Neural cell (in vitro differentiated cells): Measurements from ENCODE around the gene PYGM. TPM values are rescaled to one million over a fixed set of nuclear protein-coding genes. Genes with fewer than 3 reads are reported as not detected.

Experiments
- H2AFZ ChIP-seq: fragments of 200-600, 300-800 bp; sonication (generic), shearing (Covaris generic); 2 replicates; pipeline ENCODE4 v1.6.0; 2014; ENCODE audit warnings: low read depth, mild to moderate bottlenecking, antibody characterized with exemption, low read length, moderate library complexity
- H3F3A ChIP-seq: fragments of 200-600 bp; shearing (Covaris generic); 2 replicates; pipeline ENCODE4 v1.6.1; 2016; ENCODE audit warnings: mild to moderate bottlenecking, moderate library complexity, mixed read lengths, antibody characterized with exemption, low read length; ENCODE audit not compliant: insufficient read depth, poor library complexity, severe bottlenecking
- H3K27ac ChIP-seq: fragments of 200-600, 300-800 bp; sonication (generic), shearing (Covaris generic); 2 replicates; pipeline ENCODE4 v1.5.1; 2014; ENCODE audit warnings: mild to moderate bottlenecking, low read length, moderate library complexity
- H3K27me3 ChIP-seq: fragments of 300-800, 200-600 bp; sonication (generic), shearing (Covaris generic); 2 replicates; pipeline ENCODE4 v1.6.0; 2014; ENCODE audit warnings: mild to moderate bottlenecking, low read depth, low read length, moderate library complexity; ENCODE audit not compliant: insufficient read depth
- H3K36me3 ChIP-seq: fragments of 300-800, 200-600 bp; sonication (generic), shearing (Covaris generic); 2 replicates; pipeline ENCODE4 v1.5.1; 2014; ENCODE audit warnings: mild to moderate bottlenecking, antibody characterized with exemption, low read length, moderate library complexity; ENCODE audit not compliant: insufficient read depth
- H3K4me2 ChIP-seq: fragments of 300-800, 200-600 bp; sonication (generic), shearing (Covaris generic); 2 replicates; pipeline ENCODE4 v1.6.0; 2014; ENCODE audit warnings: mild to moderate bottlenecking, low read length
- H3K4me3 ChIP-seq: fragments of 300-800, 200-600 bp; sonication (generic), shearing (Covaris generic); 2 replicates; pipeline ENCODE4 v1.5.1; 2014; ENCODE audit warnings: mild to moderate bottlenecking, low read length, moderate library complexity
- H3K79me2 ChIP-seq: fragments of 200-600 bp; shearing (Covaris generic); replicated peaks from 2 replicates; pipeline ENCODE4 v1.6.0; 2014; ENCODE audit warnings: mild to moderate bottlenecking, low read length, moderate library complexity; ENCODE audit not compliant: insufficient read depth
- H3K9ac ChIP-seq: fragments of 300-800, 200-600 bp; sonication (generic), shearing (Covaris generic); 2 replicates; pipeline ENCODE4 v1.6.1; 2016; ENCODE audit warnings: mild to moderate bottlenecking, low read length, mixed read lengths
- H3K9me2 ChIP-seq: fragments of 200-600 bp; shearing (Covaris generic); 2 replicates; pipeline ENCODE4 v1.6.1; 2016; ENCODE audit warnings: mild to moderate bottlenecking, low read length, mixed read lengths; ENCODE audit not compliant: insufficient read depth
- H3K9me3 ChIP-seq: fragments of 200-600, 300-800 bp; sonication (generic), shearing (Covaris generic); 2 replicates; pipeline ENCODE4 v1.6.1; 2016; ENCODE audit warnings: mild to moderate bottlenecking, mixed run types, low read length, moderate library complexity, mixed read lengths
- H4K20me1 ChIP-seq: fragments of 200-600 bp; shearing (Covaris generic); 2 replicates; pipeline ENCODE4 v1.6.1; 2016; ENCODE audit warnings: mild to moderate bottlenecking, mixed run types; ENCODE audit not compliant: insufficient read depth
- CTCF ChIP-seq: fragments of 450-650 bp; IDR thresholded peaks from 2 replicates; pipeline ENCODE4 v1.5.1; 2014; ENCODE audit warnings: antibody characterized with exemption, mild to moderate bottlenecking, moderate library complexity; ENCODE audit not compliant: poor library complexity, severe bottlenecking
- EP300 ChIP-seq: fragments of 450-650 bp; conservative IDR thresholded peaks from 2 replicates; pipeline ENCODE4 v1.6.1; 2014; ENCODE audit warnings: antibody characterized with exemption, mild to moderate bottlenecking, moderate library complexity; ENCODE audit not compliant: poor library complexity, severe bottlenecking
- EZH2 ChIP-seq: fragments of 200-600, 300-800 bp; shearing (Covaris generic), sonication (generic); IDR thresholded peaks from 2 replicates; pipeline ENCODE4 v1.6.1; 2014; ENCODE audit warnings: antibody characterized with exemption, low read length, borderline replicate concordance, mild to moderate bottlenecking; ENCODE audit not compliant: insufficient read depth, poor library complexity, severe bottlenecking
- MXI1 ChIP-seq: fragments of 450-650 bp; conservative IDR thresholded peaks from 2 replicates; pipeline ENCODE4 v1.6.1; 2014; ENCODE audit warnings: antibody characterized with exemption, mild to moderate bottlenecking; ENCODE audit not compliant: poor library complexity, severe bottlenecking
- POLR2AphosphoS5 ChIP-seq: IDR thresholded peaks from 2 replicates; pipeline ENCODE4 v1.6.1; 2012
- RAD21 ChIP-seq: fragments of 450-650 bp; conservative IDR thresholded peaks from 2 replicates; pipeline ENCODE4 v1.6.1; 2014; ENCODE audit warnings: antibody characterized with exemption, mild to moderate bottlenecking, moderate library complexity
- REST ChIP-seq: IDR thresholded peaks from 2 replicates; pipeline ENCODE4 v1.6.1; 2012; ENCODE audit warnings: borderline replicate concordance
- SMC3 ChIP-seq: fragments of 450-650 bp; conservative IDR thresholded peaks from 2 replicates; pipeline ENCODE4 v1.6.1; 2014; ENCODE audit warnings: antibody characterized with exemption, mild to moderate bottlenecking, moderate library complexity; ENCODE audit not compliant: poor library complexity
- TAF1 ChIP-seq: IDR thresholded peaks from 2 replicates; pipeline ENCODE4 v1.6.1; 2012; ENCODE audit warnings: low read depth
- polyA plus RNA-seq: library from polyadenylated mRNA; depleted of rRNA; stranded (reverse); fragments of >200 nt; gene quantifications from 2 replicates; pipeline ENCODE4 v1.2.3, GENCODE V29; 2014

The PYGM gene
- polyA plus RNA-seq, 1 donor from 2014 or later = 0.43 TPM

- Histone ChIP-seq H3K27me3 (no peaks in the 10 kb centered on the region), H3K4me2 (no peak overlapping the region), H2AFZ (no peak overlapping the region), H3K27ac (no peak overlapping the region), H3K9me2 (no peaks in the 10 kb centered on the region), H3K9ac (no peak overlapping the region), H3K4me3 (no peak overlapping the region), H4K20me1 (no peaks in the 10 kb centered on the region), H3K79me2 (no peaks in the 10 kb centered on the region), H3K9me3 (no peaks in the 10 kb centered on the region), H3K36me3 (no peaks in the 10 kb centered on the region), H3F3A (no peaks in the 10 kb centered on the region)
- TF ChIP-seq SMC3 = no peak
- TF ChIP-seq EZH2 = no peak
- TF ChIP-seq TAF1 = no peak
- TF ChIP-seq CTCF = no peak
- no peak for TF ChIP-seq REST
- no peak for TF ChIP-seq MXI1
- TF ChIP-seq POLR2AphosphoS5 = no peak
- TF ChIP-seq EP300 = no peak
- TF ChIP-seq RAD21 = no peak
Observed at GRCh38 chr11:64754919-64755662, 4.7 kb downstream of the PYGM start.

- H3K4me2 ChIP-seq = no peak overlapping the region
- H3K9ac ChIP-seq = no peak overlapping the region
- H3K79me2 ChIP-seq = no peaks in the 10 kb centered on the region
- no peaks in the 10 kb centered on the region for H3K9me3 ChIP-seq
- no peak overlapping the region for H3K4me3 ChIP-seq
- H3K27me3 ChIP-seq = no peaks in the 10 kb centered on the region
- no peaks in the 10 kb centered on the region for H4K20me1 ChIP-seq
- no peak overlapping the region for H2AFZ ChIP-seq
- no peak overlapping the region for H3K27ac ChIP-seq
- no peaks in the 10 kb centered on the region for H3K36me3 ChIP-seq
- no peak for TF ChIP-seq EZH2
- no peak for TF ChIP-seq POLR2AphosphoS5
- no peak for TF ChIP-seq CTCF
- TF ChIP-seq SMC3 = no peak
- no peak for TF ChIP-seq REST
- TF ChIP-seq TAF1 = no peak
- no peak for TF ChIP-seq RAD21
- H3K9me2 ChIP-seq = no peaks in the 10 kb centered on the region
- H3F3A ChIP-seq = no peaks in the 10 kb centered on the region
Observed at GRCh38 chr11:64754124-64754918, 5.5 kb downstream of the PYGM start.
